KOPT-K1 (cell line): ENCODE data around the gene CYP46A1.
"Not testable (repeated sequence)": the region's sequence is repeated elsewhere in the genome, so short reads cannot be mapped to it uniquely, and the experiment has no call there.

Experiments used
- H3K27ac ChIP-seq: fragments of 200-600 bp; sonication (generic); 2 replicates; pipeline ENCODE4 v1.5.1; 2016; ENCODE audit warnings: antibody characterized with exemption, mild to moderate bottlenecking, low read depth, low read length; ENCODE audit not compliant: poor library complexity, severe bottlenecking
- H3K36me3 ChIP-seq: fragments of 200-600 bp; sonication (generic); 2 replicates; pipeline ENCODE4 v1.5.1; 2017; ENCODE audit warnings: antibody characterized with exemption, mild to moderate bottlenecking, low read length, moderate library complexity; ENCODE audit not compliant: insufficient read depth
- H3K9me3 ChIP-seq: fragments of 200-600 bp; sonication (generic); 2 replicates; pipeline ENCODE4 v1.5.1; 2017; ENCODE audit warnings: antibody characterized with exemption, low read length, mild to moderate bottlenecking; ENCODE audit not compliant: insufficient read depth, poor library complexity, severe bottlenecking

The CYP46A1 gene

GRCh38 chr14:99683619-99684409 lies at the start of gene CYP46A1:
CYP46A1 (plus strand) TSS chr14:99684298; CDS start chr14:99684418, 120 bp downstream.
- Histone ChIP-seq H3K27ac (peak within 1 kb of the TSS; percentile 77), H3K36me3 (no peaks in the 10 kb centered on the region)

GRCh38 chr14:99634443-99634842 lies 49.7 kb upstream of the CYP46A1 start:
- no peaks in the 10 kb centered on the region for H3K36me3 ChIP-seq
- no peak overlapping the region for H3K27ac ChIP-seq
- H3K9me3 ChIP-seq, result no peaks in the 10 kb centered on the region

More at GRCh38 chr14:99683619-99684409, at the start of gene CYP46A1:
- H3K9me3 ChIP-seq, result peaks cover 1% of the 10 kb centered on the region

- Histone ChIP-seq H3K36me3 (no peaks in the 10 kb centered on the region), H3K9me3 (no peaks in the 10 kb centered on the region), H3K27ac (no peak overlapping the region)
These were observed 49.0 kb upstream of the CYP46A1 start for GRCh38 chr14:99635116-99635515.

- Histone ChIP-seq H3K36me3 (no peaks in the 10 kb centered on the region), H3K9me3 (no peaks in the 10 kb centered on the region)
These were observed 47.6 kb upstream of the CYP46A1 start for GRCh38 chr14:99636487-99636886.

GRCh38 chr14:99637624-99638023 lies 46.5 kb upstream of the CYP46A1 start:
- Histone ChIP-seq H3K27ac (no peak overlapping the region), H3K36me3 (no peaks in the 10 kb centered on the region), H3K9me3 (no peaks in the 10 kb centered on the region)

More at GRCh38 chr14:99636487-99636886, 47.6 kb upstream of the CYP46A1 start:
- H3K27ac ChIP-seq, result no peak overlapping the region

GRCh38 chr14:99642771-99643170 lies 41.3 kb upstream of the CYP46A1 start:
- H3K9me3 ChIP-seq, H3K27ac ChIP-seq, H3K36me3 ChIP-seq: not testable (repeated sequence)

- Histone ChIP-seq H3K36me3 (no peaks in the 10 kb centered on the region), H3K9me3 (no peaks in the 10 kb centered on the region), H3K27ac (no peak overlapping the region)
These were observed 40.8 kb upstream of the CYP46A1 start for GRCh38 chr14:99643343-99643742.

GRCh38 chr14:99644035-99644587 lies 40.0 kb upstream of the CYP46A1 start:
- H3K9me3 ChIP-seq, result no peaks in the 10 kb centered on the region
- no peak overlapping the region for H3K27ac ChIP-seq
- H3K36me3 ChIP-seq, result no peaks in the 10 kb centered on the region

GRCh38 chr14:99644723-99645544 lies 39.2 kb upstream of the CYP46A1 start, which contains the start of gene HHIPL1:
HHIPL1 (plus strand) TSS chr14:99645129; CDS start chr14:99645208, 79 bp downstream.
- Histone ChIP-seq H3K9me3 (no peaks in the 10 kb centered on the region), H3K27ac (no peak within 1 kb of the TSS), H3K36me3 (no peaks in the 10 kb centered on the region)

GRCh38 chr14:99645545-99646505 lies 38.3 kb upstream of the CYP46A1 start:
- Histone ChIP-seq H3K27ac (no peak overlapping the region), H3K36me3 (no peaks in the 10 kb centered on the region), H3K9me3 (no peaks in the 10 kb centered on the region)

- no peak overlapping the region for H3K27ac ChIP-seq
- no peaks in the 10 kb centered on the region for H3K36me3 ChIP-seq
- H3K9me3 ChIP-seq, result no peaks in the 10 kb centered on the region
These were observed 36.7 kb upstream of the CYP46A1 start for GRCh38 chr14:99647411-99647810.

GRCh38 chr14:99648027-99648784 lies 35.9 kb upstream of the CYP46A1 start:
- no peak overlapping the region for H3K27ac ChIP-seq
- H3K36me3 ChIP-seq, result no peaks in the 10 kb centered on the region

GRCh38 chr14:99649219-99649618 lies 34.9 kb upstream of the CYP46A1 start:
- H3K27ac ChIP-seq, result no peak overlapping the region
- no peaks in the 10 kb centered on the region for H3K9me3 ChIP-seq

More at GRCh38 chr14:99648027-99648784, 35.9 kb upstream of the CYP46A1 start:
- H3K9me3 ChIP-seq, result no peaks in the 10 kb centered on the region

GRCh38 chr14:99649643-99650042 lies 34.5 kb upstream of the CYP46A1 start:
- H3K27ac ChIP-seq, result no peak overlapping the region
- H3K36me3 ChIP-seq, result no peaks in the 10 kb centered on the region
- no peaks in the 10 kb centered on the region for H3K9me3 ChIP-seq

More at GRCh38 chr14:99649219-99649618, 34.9 kb upstream of the CYP46A1 start:
- no peaks in the 10 kb centered on the region for H3K36me3 ChIP-seq
